HG03439 (cell line): ENCODE measurements around the gene MAPK1.
A peak's percentile ranks its signal among the peaks of the same experiment; 100 is the strongest.
"Not testable (repeated sequence)": the region's sequence is repeated elsewhere in the genome, so short reads cannot be mapped to it uniquely, and the experiment has no call there.

Experiments used
- ATAC-seq: cut with Tn5 transposase; IDR thresholded peaks from one replicate; pipeline ENCODE4 v1.9.1; 2021; ENCODE audit warnings: mild to moderate bottlenecking, moderate library complexity; ENCODE audit not compliant: unreplicated experiment

Gene MAPK1

DNA sequence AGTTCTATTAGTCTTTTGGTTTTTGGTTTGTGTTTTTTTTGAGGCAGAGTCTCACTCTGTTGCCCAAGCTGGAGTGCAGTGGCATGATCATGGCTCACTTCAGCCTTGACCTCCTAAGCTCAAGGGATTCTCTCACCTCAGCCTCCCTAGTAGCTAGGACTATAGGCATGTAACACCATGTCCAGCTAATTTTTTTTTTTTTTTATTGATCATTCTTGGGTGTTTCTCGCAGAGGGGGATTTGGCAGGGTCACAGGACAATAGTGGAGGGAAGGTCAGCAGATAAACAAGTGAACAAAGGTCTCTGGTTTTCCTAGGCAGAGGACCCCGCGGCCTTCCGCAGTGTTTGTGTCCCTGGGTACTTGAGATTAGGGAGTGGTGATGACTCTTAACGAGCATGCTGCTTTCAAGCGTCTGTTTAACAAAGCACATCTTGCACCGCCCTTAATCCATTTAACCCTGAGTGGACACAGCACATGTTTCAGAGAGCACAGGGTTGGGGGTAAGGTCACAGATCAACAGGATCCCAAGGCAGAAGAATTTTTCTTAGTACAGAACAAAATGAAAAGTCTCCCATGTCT lies 15.4 kb upstream of the MAPK1 start:
- ATAC-seq: not testable (repeated sequence)

DNA sequence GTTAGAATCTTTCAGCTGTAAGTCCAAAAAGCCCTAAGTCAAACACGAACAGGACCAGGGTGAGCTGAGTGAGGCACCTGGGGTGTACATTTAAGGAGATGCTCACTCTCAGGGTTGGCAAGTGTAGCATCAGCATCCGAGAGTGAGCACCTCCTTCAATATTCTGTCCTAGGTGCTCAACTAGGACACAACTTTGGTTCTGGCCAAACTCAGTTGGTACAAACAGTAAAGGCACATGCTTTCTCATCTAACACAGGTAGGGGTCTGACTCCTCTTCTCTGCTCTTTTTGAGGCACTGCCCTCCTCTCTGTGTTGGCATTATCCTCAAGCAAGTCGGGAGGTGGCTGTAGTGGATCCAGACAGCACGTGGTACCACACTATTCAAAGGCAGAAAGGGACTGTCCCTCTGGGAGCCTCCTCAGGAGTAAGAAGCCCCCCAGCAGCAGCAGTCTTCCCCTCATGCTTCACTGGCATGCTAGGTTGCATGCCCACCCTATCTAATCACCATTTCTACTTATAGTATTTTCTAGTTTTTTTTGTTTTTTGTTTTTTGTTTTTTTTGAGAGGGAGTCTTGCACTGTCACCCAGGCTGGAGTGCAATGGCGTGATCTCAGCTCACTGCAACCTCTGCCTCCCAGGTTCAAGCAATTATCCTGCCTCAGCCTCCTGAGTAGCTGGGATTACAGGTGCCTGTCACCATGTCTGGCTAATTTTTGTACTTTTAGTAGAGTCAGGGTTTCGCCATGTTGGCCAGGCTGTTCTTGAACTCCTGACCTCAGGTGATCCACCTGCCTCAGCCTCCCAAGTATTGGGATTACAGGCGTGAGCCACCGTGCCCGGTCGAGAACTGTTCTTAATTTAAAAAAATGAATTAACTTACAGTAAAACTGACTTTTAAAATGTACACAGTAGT lies 14.7 kb upstream of the MAPK1 start:
- no peak for ATAC-seq

DNA sequence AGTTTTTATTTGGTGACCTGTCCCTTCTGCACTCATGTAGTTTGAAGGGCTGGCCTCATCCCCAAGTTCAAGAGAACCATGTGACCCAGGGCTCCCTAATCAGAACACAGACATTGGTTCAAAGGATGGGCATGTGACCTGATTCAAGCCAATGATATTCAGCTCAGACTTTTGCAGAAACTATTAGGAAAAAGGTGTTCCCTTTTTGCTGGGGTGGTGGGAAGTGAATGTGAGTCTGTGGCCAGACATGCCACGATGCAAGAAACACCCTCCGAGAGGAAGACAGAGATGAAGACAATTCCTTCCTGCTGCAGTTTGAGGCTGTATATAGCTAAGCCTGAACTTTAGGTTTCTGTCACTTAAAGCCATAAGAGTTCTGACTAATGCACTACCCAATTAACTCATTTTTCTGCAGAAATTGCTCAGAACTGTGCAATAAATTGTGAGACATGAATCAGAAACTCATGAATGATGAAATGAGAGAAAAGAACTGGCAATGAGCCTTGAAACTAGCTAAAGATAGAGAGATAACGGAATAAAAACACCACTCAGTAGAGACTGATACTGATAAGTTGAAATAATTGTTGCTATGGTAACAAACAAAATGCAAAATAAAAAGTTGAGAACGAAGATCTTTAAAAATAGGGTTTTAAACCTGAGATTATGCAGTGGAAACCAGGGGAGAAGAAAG lies 9.2 kb upstream of the MAPK1 start:
- no peak for ATAC-seq

DNA sequence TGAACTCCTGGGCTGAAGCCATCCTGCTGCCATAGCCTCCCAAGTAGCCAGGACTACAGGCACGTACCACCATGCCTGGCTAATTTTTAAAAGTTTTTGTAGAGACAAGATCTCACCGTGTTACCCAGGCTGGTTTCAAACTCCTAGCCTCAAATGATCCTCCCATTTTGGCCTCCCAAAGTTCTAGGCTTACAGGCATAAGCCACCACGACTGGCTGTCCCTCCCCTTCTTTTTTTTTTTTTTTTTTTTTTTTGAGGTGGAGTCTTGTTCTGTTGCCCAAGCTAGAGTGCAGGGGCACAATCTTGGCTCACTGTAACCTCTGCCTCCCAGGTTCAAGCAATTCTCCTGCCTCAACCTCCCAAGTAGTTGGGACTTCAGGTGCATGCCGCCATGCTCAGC lies 7.5 kb upstream of the MAPK1 start:
- ATAC-seq: not testable (repeated sequence)

DNA sequence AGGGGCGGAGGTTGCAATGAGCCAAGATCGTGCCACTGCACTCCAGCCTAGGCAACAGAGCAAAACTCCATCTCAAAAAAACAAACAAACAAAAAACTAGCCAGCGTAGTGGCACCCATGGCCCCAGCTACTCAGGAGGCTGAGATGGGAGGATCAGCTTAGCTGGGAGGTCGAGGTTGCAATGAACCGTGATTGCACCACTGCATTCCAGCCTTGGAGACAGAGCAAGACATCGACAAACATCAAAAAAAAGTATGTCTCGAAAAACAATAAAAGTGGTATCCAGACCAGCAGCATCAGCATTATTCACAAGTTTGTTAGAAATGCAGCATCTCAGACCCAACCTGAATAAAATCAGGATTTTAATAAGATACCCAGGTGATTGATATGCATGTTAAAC lies 6.2 kb upstream of the MAPK1 start:
- ATAC-seq: no peak

DNA sequence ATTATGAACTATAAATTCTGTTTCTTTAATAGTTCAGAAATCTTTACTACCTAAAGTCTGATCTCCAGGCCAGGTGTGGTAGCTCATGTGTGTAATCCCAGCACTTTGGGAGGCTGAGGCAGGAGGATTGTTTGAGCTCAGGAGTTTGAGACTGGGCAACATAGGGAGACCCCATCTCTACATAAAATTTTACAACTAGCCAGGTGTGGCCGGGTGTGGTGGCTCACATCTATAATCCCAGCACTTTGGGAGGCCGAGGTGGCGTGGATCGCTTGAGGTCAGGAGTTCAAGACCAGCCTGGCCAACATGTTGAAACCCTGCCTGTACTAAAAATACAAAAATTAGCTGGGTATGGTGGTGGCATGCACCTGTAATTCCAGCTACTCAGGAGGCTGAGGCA lies 5.3 kb upstream of the MAPK1 start:
- not testable (repeated sequence) for ATAC-seq

DNA sequence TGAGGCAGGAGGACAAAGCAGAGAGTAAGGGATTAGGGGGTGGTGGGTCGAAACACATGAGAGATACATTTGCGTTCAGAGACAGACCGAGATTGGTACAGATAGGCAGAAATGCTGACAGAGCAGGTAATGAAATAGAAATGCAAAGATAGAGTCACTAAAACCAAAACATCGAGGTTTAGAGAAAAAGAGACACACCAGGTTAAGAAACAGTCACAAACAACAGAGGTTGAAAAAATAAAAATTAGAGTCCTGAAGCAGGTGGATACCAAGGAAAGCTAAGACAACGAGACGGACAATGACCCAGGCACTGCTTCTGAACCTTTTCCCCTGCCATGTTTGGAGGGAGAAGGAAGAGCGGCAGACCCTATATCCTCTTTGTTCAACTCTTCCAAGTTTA lies 1.2 kb upstream of the MAPK1 start:
- ATAC-seq: no peak

DNA sequence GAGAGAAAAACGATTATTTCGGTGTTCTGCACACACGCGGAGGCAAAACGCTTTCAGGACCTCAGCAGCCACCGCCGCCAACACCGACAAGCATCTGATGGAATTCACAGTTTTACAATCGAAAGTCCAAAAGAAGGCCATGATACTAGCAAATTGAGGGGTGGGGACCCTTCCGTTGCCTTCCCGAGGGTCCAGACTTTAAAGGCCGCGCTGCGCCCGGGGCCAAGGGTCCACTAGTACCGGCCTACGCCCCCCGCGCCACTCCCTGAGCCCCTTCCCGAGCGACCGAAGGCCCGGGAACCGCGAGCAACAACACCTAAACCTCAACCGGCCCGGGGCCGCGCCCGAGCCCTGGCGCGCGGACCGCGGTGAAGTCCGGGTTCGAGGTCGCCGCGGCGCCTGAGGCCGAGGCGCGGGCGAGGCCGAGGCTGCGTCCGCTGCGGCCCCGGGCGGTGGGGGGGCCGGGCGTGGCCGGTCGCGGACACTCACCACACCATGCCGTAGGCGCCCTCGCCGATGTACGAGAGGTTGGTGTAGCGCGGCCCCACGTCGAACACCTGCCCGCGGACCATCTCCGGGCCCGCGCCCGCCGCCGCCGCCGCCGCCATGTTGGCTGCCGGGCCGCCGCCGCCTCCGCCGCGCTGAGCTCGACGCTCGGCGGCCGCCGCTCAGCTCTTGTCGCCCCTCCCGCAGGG lies 465 bp downstream of the MAPK1 start:
- ATAC-seq: peak; percentile 32

DNA sequence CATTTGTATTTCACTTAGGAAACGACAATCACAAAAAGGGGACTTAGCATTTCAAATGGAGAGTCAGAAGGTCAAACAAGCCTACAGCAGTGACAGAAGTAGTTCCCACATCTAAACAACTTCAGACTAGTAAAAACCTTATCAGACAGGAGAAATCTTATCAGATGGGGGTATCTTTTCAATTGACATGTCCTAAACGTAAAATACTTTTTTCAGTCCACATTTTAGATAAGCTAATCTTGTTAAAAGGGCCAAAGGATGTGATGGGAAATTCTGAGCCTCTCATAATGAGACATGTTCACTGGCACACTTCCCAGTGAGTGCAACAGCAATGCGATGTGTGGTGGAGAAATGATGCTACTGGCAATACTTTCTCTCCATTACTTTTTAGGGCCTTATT lies 2.4 kb downstream of the MAPK1 start:
- ATAC-seq: no peak

DNA sequence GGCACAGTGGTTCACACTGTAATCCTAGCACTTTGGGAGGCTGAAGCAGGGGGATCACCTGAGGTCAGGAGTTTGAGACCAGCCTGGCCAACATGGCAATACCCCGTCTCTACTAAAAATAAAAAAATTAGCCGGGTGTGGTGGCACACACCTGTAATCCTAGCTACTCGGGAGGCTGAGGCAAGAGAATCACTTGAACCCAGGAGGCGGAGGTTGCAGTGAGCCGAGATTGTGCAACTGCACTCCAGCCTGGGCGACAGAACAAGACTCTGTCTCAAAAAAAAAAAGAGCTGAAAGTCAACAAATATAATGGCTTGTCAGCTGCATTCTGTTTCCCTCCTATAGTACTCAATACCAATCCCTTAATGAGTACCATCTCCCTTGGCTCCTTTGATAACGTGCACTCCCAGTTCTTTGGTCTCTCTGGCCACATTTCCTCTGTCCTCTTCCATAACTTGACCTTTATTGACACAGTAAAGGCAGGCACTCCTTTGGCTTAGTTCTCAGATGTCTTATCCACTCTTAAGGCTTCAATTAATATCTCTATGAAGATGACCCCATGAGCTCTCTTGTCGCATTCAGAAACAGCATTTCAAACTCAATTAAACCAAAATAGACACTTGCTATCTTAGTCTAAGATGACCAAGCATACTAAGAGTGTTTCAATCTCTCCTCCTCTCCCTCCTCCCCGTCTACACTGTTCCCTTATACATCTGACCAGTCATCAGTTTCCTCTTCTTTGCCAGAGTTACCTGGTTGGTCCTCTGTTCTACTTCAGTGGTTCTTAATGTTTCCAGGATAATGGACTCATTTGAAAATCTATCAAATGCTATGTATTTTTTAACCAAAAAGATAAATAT lies 4.8 kb downstream of the MAPK1 start:
- ATAC-seq: no peak

DNA sequence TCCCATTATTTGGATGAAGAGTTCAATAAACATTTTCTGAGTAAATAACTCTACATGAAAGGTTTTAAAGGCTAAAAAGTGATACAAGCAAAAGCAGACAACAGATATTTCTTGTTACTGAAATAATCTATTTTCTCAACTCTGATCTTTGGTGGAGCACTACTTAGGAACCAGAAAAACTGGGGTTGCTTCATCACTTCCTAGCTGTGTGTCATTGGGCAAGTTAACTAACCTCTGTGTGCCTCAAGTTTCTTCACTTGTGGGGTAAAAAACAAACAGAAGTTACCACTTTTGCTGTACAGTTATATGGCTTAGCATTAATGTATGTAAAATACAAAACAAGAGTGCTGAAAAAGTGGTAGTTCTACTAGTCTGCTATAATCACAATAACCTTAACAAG lies 5.6 kb downstream of the MAPK1 start:
- no peak for ATAC-seq

DNA sequence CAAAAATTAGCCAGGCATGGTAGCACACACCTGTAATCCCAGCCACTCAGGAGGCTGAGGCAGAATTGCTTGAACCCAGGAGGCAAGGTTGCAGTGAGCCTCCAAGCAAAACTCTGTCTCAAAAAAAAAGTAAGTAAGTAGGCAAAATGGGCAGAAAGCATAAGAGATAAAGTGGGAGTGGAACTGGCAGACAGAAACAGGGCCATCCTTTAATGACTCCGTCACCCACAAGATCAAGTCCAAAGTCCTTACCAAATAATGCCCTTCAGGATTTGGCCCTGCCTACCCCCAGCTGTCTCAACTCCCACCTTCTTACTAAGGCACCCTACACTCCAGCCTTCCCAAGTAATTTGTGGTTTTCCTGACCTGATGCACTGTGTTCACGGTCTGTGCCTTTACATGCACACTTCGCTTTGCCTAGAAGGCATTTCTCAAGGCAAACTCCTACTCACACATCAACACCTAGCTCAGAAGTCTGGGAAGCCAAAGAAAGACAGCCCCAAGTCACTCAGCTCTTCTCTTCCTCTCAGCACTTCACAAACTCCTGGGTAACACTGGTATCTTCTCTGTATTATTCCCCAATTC lies 6.1 kb downstream of the MAPK1 start:
- ATAC-seq: no peak

DNA sequence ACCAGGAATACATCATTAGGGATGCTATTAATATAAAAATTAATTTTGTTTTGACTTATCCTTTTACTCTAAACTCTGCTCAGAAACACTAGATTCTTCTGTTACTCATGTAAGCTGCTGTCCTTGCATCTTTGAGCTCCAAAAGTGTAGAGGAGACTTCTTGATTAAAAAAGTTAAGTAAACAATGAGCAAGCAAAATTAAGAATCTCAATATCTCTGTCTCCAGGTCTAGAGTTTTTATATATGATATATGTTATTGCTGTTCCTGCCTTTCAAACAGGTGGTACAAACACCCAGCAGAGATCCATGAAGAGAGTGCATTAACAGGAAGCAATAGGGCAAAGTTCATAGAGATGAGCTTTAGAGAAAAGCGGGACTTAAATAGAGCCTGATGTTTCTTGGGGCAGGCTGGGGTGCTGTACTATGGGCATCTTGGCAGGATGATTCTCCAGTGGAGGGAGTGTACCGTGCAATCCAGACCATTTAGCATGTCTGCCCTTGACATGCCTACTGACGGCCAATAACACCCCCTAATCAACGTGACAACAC lies 6.9 kb downstream of the MAPK1 start:
- no peak for ATAC-seq

DNA sequence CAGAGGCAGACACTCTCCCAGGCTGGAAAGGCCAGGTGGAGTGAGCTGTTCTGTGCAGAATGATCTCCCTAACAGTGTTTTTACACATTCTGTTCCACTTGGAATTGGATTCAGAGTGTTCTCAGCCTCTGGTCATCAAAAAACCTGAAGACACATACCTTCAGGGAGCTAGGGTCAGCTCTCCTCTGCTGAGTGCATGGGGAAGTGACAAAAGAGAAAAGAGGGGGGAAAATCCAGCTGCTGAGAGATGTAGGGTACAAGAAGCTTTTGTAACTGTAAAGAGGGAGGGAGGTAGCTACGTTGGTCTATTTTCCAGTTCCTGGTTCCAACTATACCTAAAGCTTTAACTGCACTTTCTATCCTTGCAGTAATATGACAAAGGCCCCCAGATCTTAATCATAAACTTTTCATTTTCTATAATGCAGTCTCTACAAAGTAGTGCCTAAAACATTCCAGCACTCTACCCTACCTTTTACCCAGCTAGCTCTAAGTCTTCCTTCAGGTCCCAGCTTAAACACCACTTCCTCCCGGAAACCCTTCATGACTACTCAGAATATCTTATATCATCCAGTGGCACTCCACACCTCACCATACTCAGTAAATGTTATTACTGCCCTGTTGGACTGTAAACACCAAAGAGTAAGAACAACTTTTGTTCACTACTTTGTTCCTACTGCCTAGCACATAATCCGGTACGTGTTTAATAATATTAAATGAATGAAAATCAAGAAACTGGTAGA lies 9.2 kb downstream of the MAPK1 start:
- no peak for ATAC-seq

DNA sequence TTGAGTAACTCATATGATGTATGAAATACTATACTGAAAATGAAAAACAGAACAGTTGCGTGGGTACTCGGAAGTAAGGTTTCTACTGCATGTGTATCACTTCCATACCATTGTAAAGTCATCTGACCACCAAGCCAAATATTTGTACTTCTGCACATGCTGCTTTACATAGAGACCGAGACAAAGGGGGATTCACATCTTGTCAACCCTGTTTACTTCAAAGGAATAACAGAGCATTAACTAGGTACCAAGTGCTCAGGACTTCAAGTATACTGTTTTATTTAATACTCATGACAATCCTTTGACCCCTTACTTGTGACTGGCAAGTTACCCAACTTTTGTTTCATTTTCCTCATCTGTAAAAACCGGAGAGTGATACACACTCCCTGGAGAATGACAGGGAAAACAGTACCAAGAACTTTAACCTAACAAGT lies 9.9 kb downstream of the MAPK1 start:
- no peak for ATAC-seq

DNA sequence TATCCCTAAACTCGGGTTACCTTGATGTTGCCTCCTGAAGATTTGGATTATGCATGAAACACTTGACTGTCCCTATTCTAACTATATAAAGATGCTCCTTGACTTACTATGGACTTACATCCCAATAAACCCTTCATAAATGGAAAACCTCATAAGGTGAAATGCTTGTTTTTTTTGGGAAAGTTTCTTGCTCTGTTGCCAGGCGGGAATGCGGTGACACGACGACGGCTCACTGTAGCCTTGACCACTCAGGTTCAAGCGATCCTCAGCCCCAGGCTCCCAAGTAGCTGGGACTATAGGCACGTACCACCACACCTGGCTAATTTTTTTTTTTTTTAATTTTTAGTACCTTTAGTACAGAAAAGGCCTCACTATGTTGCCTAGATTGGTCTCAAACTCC lies 10.6 kb downstream of the MAPK1 start:
- no peak for ATAC-seq

DNA sequence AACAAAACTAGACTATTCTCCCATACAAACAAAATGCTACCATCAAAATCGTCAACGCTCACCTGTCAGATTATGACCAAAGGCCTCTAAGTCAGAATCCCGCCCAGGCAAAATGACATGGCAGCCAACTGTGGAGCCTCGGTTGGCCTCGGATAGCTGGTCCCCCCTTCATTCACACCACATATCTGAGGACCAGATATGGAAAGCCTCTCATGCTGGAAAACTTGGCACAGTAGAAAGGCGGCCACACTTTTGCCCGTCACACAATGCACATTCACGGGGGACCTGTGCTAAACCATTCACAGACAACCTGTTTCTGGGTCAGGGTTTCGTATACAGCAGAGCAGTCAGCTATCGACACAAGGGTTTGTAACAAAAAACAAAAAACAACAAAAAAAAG lies 11.2 kb downstream of the MAPK1 start:
- ATAC-seq: no peak

DNA sequence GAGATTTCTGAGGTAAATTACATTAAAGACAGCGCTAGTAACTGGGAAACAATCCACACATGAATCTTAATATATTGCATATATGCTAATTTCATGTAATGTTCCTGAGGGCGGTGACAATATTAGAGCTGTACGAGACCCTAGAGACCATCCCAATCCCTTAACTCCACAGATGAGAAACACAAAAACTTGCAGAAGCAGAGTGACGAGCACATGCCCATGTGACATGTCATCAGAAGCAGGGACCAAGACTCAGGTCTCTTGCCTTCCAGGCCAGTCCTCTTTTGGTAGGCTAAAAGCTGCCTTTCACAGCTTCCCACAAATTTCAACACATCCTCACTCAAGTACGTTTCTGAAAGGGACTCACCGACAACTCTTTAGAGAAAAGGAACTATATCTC lies 11.8 kb downstream of the MAPK1 start:
- no peak for ATAC-seq

DNA sequence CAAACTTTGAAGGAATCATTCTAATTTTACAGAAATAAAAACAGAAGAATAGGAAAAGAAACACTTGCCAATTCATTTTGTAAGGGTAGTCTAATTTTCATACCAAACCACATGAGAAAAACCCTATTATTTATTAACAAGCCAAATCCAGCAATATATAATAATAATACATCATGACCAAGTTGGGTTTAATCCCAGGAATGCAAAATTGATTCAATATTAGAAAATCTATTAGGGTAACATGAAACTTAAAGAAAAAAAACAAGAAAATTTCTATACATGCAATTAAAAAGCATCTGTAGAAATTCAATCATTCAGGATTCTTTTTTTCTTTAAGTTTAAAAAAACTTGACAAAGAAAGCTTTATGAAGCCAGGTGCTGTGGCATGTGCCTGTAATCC lies 16.8 kb downstream of the MAPK1 start:
- no peak for ATAC-seq
